NOMO-1 treated with DMSO at 0.1 percent for 48 hours (cell line): Measurements from ENCODE around the gene NFATC3.

Experiments
- DNase-seq: peaks from one replicate; lab custom pipeline; 2025; ENCODE audit not compliant: unreplicated experiment; lab: John Stamatoyannopoulos, UW

The NFATC3 gene

GRCh38 chr16:68228652-68229051, 143.5 kb downstream of the NFATC3 start:
- no peak for DNase-seq

- DNase-seq, result peak; percentile 33
Observed at GRCh38 chr16:68229431-68230175, 144.4 kb downstream of the NFATC3 start.

- DNase-seq, result no peak
Observed at GRCh38 chr16:68230176-68230571, 145.0 kb downstream of the NFATC3 start.

- DNase-seq, result no peak
Observed at GRCh38 chr16:68230956-68231355, 145.8 kb downstream of the NFATC3 start.

- DNase-seq, result no peak
Observed at GRCh38 chr16:68231384-68232136, 146.4 kb downstream of the NFATC3 start.

- no peak for DNase-seq
Observed at GRCh38 chr16:68232335-68232734, 147.2 kb downstream of the NFATC3 start.

GRCh38 chr16:68233085-68233834, 148.1 kb downstream of the NFATC3 start:
- no peak for DNase-seq

- no peak for DNase-seq
Observed at GRCh38 chr16:68233835-68234187, 148.6 kb downstream of the NFATC3 start.

GRCh38 chr16:68234188-68235107, 149.3 kb downstream of the NFATC3 start:
- DNase-seq, result no peak

GRCh38 chr16:68235108-68235886, 150.1 kb downstream of the NFATC3 start:
- DNase-seq, result no peak

GRCh38 chr16:68235887-68236136, 150.6 kb downstream of the NFATC3 start, which contains the start of gene ESRP2:
TSS of gene ESRP2 (minus strand) at chr16:68236127. CDS start at chr16:68236045, 82 bp downstream.
- no peak for DNase-seq

- no peak for DNase-seq
Observed at GRCh38 chr16:68236137-68236825, 151.1 kb downstream of the NFATC3 start.

GRCh38 chr16:68236826-68237242, 151.7 kb downstream of the NFATC3 start:
- DNase-seq, result no peak

- DNase-seq, result peak; percentile 98
Observed at GRCh38 chr16:68237243-68238028, 152.3 kb downstream of the NFATC3 start.

GRCh38 chr16:68238029-68238345, 152.8 kb downstream of the NFATC3 start:
- DNase-seq, result no peak

- DNase-seq, result no peak
Observed at GRCh38 chr16:68242085-68242484, 156.9 kb downstream of the NFATC3 start.

GRCh38 chr16:68242926-68243858, 158.0 kb downstream of the NFATC3 start:
- no peak for DNase-seq

- no peak for DNase-seq
Observed at GRCh38 chr16:68244481-68244902, 159.3 kb downstream of the NFATC3 start.
